MM.1S (cell line): ENCODE measurements around the gene COL28A1.

Experiments
- DNase-seq: peaks from one replicate; pipeline ENCODE4 v3.0.0-alpha.2; 2015
- H2AFZ ChIP-seq: fragments of 300-600 bp; sonication (generic); 2 replicates; pipeline ENCODE4 v1.6.0; 2016; ENCODE audit warnings: antibody characterized with exemption, low read length
- H3F3A ChIP-seq: fragments of 300-600 bp; sonication (generic); 2 replicates; pipeline ENCODE4 v1.6.1; 2016; ENCODE audit warnings: mild to moderate bottlenecking, antibody characterized with exemption, low read length, moderate library complexity, mixed read lengths; ENCODE audit not compliant: insufficient read depth
- H3K27ac ChIP-seq: fragments of 300-600 bp; sonication (generic); 2 replicates; pipeline ENCODE4 v1.5.1; 2016; ENCODE audit warnings: mild to moderate bottlenecking, low read length
- H3K27me3 ChIP-seq: fragments of 300-600 bp; sonication (generic); replicated peaks from 2 replicates; pipeline ENCODE4 v1.6.0; 2016; ENCODE audit warnings: low read length; ENCODE audit not compliant: insufficient read depth
- H3K36me3 ChIP-seq: fragments of 300-600 bp; sonication (generic); replicated peaks from 2 replicates; pipeline ENCODE4 v1.6.1; 2016; ENCODE audit warnings: mild to moderate bottlenecking, low read length, mixed read lengths; ENCODE audit not compliant: insufficient read depth
- H3K4me1 ChIP-seq: fragments of 300-600 bp; sonication (generic); 2 replicates; pipeline ENCODE4 v1.6.1; 2016; ENCODE audit warnings: low read length, mixed read lengths
- H3K4me2 ChIP-seq: fragments of 300-600 bp; sonication (generic); 2 replicates; pipeline ENCODE4 v1.6.0; 2016; ENCODE audit warnings: low read depth, low read length
- H3K4me3 ChIP-seq: fragments of 300-600 bp; sonication (generic); 2 replicates; pipeline ENCODE4 v1.5.1; 2016; ENCODE audit warnings: low read length, mixed read lengths
- H3K79me2 ChIP-seq: fragments of 300-600 bp; sonication (generic); 2 replicates; pipeline ENCODE4 v1.6.1; 2016; ENCODE audit warnings: mixed run types, low read length, mixed read lengths
- H3K9ac ChIP-seq: fragments of 300-600 bp; sonication (generic); 2 replicates; pipeline ENCODE4 v1.6.1; 2016; ENCODE audit warnings: low read length, mixed read lengths
- H3K9me2 ChIP-seq: fragments of 300-600 bp; sonication (generic); replicated peaks from 2 replicates; pipeline ENCODE4 v1.6.1; 2016; ENCODE audit warnings: mild to moderate bottlenecking, low read length, mixed read lengths; ENCODE audit not compliant: insufficient read depth
- H3K9me3 ChIP-seq: fragments of 300-600 bp; sonication (generic); replicated peaks from 2 replicates; pipeline ENCODE4 v1.6.1; 2016; ENCODE audit warnings: mild to moderate bottlenecking, low read length, mixed read lengths; ENCODE audit not compliant: insufficient read depth
- H4K20me1 ChIP-seq: fragments of 300-600 bp; sonication (generic); 2 replicates; pipeline ENCODE4 v1.6.1; 2016; ENCODE audit warnings: mild to moderate bottlenecking, low read length, moderate library complexity, mixed read lengths; ENCODE audit not compliant: insufficient read depth
- EZH2 ChIP-seq: fragments of 300-600 bp; sonication (generic); optimal IDR thresholded peaks from 2 replicates; pipeline ENCODE3; 2017; ENCODE audit warnings: low read depth, mild to moderate bottlenecking, antibody characterized with exemption, low read length, mixed read lengths
- EZH2phosphoT487 ChIP-seq: fragments of 300-600 bp; sonication (generic); IDR thresholded peaks from 2 replicates; pipeline ENCODE4 v1.6.1; 2018; ENCODE audit warnings: antibody characterized with exemption, low read length
- TF ChIP-seq, protein P1 (sequence below): fragments of 300-600 bp; sonication (generic); IDR thresholded peaks from 2 replicates; pipeline ENCODE4 v1.5.1; 2016; ENCODE audit warnings: antibody characterized with exemption, low read length, mixed read lengths

The COL28A1 gene

DNA sequence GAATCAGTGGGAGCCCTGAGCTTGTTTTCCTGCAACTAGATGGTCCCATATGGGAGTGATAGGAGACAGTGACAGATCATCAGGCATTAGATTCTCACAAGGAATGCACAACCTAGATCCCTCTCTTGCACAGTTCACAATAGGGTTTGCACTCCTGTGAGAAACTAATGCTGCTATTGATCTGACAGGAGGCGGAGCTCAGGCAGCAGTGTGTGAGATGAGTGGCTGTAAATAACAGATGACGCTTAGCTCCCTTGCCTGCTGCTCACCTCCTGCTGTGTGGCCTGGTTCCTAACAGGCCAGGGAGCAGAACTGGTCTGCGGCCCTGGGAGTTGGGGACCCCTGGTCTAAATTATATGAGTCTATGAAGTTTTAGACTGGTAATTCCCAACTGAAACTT, 34.9 kb upstream of the COL28A1 start:
- Histone ChIP-seq H3K4me3 (no peak overlapping the region), H3K79me2 (peaks cover 80% of the 10 kb centered on the region), H3K9ac (no peak overlapping the region), H2AFZ (no peak overlapping the region), H3K4me1 (peaks cover 23% of the 10 kb centered on the region), H3K36me3 (0 out of 2 replicates have a peak, but pooled peaks cover 4% of the 10 kb centered on the region), H3F3A (peaks cover 15% of the 10 kb centered on the region), H3K4me2 (no peak overlapping the region), H3K27ac (no peak overlapping the region), H3K9me3 (no peaks in the 10 kb centered on the region), H3K9me2 (no peaks in the 10 kb centered on the region), H3K27me3 (no peaks in the 10 kb centered on the region), H4K20me1 (no peaks in the 10 kb centered on the region)
- DNase-seq = no peak
- TF ChIP-seq EZH2 (no peak), EZH2phosphoT487 (no peak)
- TF ChIP-seq, protein P1, sequence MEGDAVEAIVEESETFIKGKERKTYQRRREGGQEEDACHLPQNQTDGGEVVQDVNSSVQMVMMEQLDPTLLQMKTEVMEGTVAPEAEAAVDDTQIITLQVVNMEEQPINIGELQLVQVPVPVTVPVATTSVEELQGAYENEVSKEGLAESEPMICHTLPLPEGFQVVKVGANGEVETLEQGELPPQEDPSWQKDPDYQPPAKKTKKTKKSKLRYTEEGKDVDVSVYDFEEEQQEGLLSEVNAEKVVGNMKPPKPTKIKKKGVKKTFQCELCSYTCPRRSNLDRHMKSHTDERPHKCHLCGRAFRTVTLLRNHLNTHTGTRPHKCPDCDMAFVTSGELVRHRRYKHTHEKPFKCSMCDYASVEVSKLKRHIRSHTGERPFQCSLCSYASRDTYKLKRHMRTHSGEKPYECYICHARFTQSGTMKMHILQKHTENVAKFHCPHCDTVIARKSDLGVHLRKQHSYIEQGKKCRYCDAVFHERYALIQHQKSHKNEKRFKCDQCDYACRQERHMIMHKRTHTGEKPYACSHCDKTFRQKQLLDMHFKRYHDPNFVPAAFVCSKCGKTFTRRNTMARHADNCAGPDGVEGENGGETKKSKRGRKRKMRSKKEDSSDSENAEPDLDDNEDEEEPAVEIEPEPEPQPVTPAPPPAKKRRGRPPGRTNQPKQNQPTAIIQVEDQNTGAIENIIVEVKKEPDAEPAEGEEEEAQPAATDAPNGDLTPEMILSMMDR = no peak

DNA sequence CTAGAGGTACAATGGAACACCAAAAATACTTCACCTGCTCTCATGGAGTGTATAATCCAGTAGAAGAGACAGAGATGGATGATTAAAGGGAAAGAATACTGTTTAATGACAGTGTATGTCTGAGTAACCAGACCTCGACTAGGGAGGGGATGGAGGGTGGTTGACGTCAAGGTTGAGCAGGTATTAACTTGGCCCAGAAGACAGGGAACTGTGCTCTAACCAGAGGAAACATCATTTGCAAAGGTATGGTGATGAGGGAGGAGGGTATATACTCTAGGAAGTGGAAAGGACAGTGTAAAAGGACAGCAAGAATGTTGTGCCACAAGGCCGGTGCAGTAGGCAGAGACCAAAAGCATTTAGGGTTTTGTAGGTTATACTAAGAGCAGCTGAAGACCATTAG, 33.9 kb upstream of the COL28A1 start:
- TF ChIP-seq EZH2 = no peak
- TF ChIP-seq, protein P1 = no peak
- no peak for TF ChIP-seq EZH2phosphoT487
- H3K4me3 ChIP-seq = peak overlapping the region; percentile 86
- H3K4me1 ChIP-seq = peaks cover 23% of the 10 kb centered on the region
- H3K4me2 ChIP-seq = peak overlapping the region; percentile 75
- H3K79me2 ChIP-seq = peaks cover 76% of the 10 kb centered on the region
- no peak overlapping the region for H2AFZ ChIP-seq
- peaks cover 15% of the 10 kb centered on the region for H3F3A ChIP-seq
- peak overlapping the region; percentile 91 for H3K9ac ChIP-seq
- H4K20me1 ChIP-seq = no peaks in the 10 kb centered on the region
- 0 out of 2 replicates have a peak, but pooled peaks cover 4% of the 10 kb centered on the region for H3K36me3 ChIP-seq
- no peaks in the 10 kb centered on the region for H3K9me3 ChIP-seq
- no peaks in the 10 kb centered on the region for H3K9me2 ChIP-seq
- no peak for DNase-seq
- no peaks in the 10 kb centered on the region for H3K27me3 ChIP-seq
- H3K27ac ChIP-seq = peak overlapping the region; percentile 73

DNA sequence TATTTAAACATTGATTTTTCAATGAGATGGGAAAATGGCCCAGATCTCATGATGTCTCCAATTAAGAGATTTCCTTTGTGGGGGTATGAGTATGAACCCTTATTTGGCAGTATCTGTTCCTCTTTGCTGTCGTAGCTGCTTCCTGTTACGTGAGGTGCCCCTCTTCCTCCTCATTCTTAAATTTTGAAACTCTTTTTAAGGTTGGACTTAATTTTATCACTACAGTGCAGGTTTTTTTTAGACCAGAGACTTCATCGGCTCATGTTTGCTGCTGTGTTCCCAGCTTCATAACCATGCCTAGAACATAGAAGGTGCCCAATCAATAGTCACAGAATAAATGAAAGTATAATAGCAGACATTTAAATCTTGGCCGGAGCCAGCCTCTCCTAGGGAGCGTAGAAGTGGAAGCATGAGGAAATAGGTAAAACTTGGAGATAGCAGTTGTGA, 33.4 kb upstream of the COL28A1 start:
- Histone ChIP-seq H3K27me3 (no peaks in the 10 kb centered on the region), H3K9me3 (no peaks in the 10 kb centered on the region), H3K9me2 (no peaks in the 10 kb centered on the region), H3K4me1 (peaks cover 23% of the 10 kb centered on the region), H3K4me3 (peak overlapping the region; percentile 86), H3K36me3 (0 out of 2 replicates have a peak, but pooled peaks cover 4% of the 10 kb centered on the region), H3K79me2 (peaks cover 71% of the 10 kb centered on the region), H3K9ac (peak overlapping the region; percentile 91), H3F3A (peaks cover 15% of the 10 kb centered on the region), H3K27ac (peak overlapping the region; percentile 73), H3K4me2 (peak overlapping the region; percentile 75), H2AFZ (no peak overlapping the region), H4K20me1 (no peaks in the 10 kb centered on the region)
- TF ChIP-seq, protein P1 = no peak
- TF ChIP-seq EZH2phosphoT487 (no peak), EZH2 (no peak)
- DNase-seq = peak; percentile 38
